ENCODE data around the gene AP1M1.

DNA sequence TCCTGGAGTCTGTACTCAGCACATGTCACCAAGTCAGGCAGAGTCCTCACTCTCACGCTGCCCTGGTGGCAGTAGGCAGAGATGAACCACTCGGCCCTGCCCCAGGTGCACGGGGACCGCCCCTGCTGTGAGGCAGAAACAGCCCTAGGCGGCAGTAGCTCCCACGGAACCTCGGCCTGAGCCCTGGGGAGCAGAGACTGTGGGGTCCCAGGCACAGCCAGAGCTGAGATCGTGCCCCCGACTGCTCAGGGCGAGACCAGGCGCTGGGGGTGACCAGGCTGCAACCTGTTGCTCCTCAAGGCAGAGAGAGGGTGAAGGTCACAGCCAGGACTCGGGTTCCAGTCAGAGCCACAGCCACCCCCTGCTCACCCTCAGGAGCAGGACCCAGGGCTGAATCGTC lies 34.9 kb downstream of the AP1M1 start:
- TF ChIP-seq, protein P1, sequence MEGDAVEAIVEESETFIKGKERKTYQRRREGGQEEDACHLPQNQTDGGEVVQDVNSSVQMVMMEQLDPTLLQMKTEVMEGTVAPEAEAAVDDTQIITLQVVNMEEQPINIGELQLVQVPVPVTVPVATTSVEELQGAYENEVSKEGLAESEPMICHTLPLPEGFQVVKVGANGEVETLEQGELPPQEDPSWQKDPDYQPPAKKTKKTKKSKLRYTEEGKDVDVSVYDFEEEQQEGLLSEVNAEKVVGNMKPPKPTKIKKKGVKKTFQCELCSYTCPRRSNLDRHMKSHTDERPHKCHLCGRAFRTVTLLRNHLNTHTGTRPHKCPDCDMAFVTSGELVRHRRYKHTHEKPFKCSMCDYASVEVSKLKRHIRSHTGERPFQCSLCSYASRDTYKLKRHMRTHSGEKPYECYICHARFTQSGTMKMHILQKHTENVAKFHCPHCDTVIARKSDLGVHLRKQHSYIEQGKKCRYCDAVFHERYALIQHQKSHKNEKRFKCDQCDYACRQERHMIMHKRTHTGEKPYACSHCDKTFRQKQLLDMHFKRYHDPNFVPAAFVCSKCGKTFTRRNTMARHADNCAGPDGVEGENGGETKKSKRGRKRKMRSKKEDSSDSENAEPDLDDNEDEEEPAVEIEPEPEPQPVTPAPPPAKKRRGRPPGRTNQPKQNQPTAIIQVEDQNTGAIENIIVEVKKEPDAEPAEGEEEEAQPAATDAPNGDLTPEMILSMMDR (IDR thresholded peaks at IDR 0.05) = no peak
- no peak for TF ChIP-seq POLR2A (IDR thresholded peaks at IDR 0.05)

Measured in uterus (tissue), 2 donors.